Peyer's patch (tissue), 4 donors: ENCODE data around the gene TMEM170A.

ENCODE experiments used
- POLR2A ChIP-seq, 2 donors: fragments of 450-650 bp; IDR thresholded peaks; one replicate each; pipeline ENCODE4 v1.5.1; 2017; ENCODE audit warnings: antibody characterized with exemption in 2 of 2, mild to moderate bottlenecking in 2 of 2, moderate library complexity in 2 of 2
- TF ChIP-seq, protein P1 (sequence below), 6 experiments: fragments of 450-650 bp in 4 of 6; fragments of 200-600 bp in 2 of 6; sonication (generic) in 1 of 6; IDR thresholded peaks; one replicate each; pipeline ENCODE4 v1.5.1; 2017 to 2019; ENCODE audit warnings: antibody characterized with exemption in 6 of 6, mild to moderate bottlenecking in 3 of 6, moderate library complexity in 1 of 6

DNA sequence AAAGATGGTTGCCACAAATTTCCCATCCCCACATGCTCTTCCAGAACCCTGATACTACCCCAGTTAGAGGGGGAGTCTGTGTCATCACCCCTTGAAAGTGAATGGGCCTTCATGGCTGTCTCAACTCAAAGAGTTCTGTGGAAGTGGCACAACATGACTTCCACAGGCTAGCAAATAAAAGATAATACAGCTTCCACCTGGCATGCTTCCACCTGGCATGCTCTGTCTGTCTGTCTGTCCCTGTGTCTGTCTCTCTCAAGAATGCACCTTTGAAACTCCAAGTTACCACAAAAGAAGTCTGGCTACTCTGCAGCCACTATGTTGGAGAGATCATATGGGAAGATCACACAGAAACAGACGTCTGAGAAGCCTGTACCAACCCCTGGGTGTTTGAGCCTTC is 66.2 kb downstream of the TMEM170A start:
- no peak for TF ChIP-seq POLR2A (IDR thresholded peaks at IDR 0.05)
- TF ChIP-seq, protein P1, sequence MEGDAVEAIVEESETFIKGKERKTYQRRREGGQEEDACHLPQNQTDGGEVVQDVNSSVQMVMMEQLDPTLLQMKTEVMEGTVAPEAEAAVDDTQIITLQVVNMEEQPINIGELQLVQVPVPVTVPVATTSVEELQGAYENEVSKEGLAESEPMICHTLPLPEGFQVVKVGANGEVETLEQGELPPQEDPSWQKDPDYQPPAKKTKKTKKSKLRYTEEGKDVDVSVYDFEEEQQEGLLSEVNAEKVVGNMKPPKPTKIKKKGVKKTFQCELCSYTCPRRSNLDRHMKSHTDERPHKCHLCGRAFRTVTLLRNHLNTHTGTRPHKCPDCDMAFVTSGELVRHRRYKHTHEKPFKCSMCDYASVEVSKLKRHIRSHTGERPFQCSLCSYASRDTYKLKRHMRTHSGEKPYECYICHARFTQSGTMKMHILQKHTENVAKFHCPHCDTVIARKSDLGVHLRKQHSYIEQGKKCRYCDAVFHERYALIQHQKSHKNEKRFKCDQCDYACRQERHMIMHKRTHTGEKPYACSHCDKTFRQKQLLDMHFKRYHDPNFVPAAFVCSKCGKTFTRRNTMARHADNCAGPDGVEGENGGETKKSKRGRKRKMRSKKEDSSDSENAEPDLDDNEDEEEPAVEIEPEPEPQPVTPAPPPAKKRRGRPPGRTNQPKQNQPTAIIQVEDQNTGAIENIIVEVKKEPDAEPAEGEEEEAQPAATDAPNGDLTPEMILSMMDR (IDR thresholded peaks at IDR 0.05) = no peak
